HG03575 (cell line): ENCODE measurements around the gene HCAR3.
"Not testable (repeated sequence)": the region's sequence is repeated elsewhere in the genome, so short reads cannot be mapped to it uniquely, and the experiment has no call there.

Experiments
- ATAC-seq: cut with Tn5 transposase; IDR thresholded peaks from one replicate; pipeline ENCODE4 v1.9.1; 2021; ENCODE audit not compliant: unreplicated experiment, insufficient number of reproducible peaks, low FRiP score; ENCODE audit errors: extremely low read depth

HCAR3 gene

DNA sequence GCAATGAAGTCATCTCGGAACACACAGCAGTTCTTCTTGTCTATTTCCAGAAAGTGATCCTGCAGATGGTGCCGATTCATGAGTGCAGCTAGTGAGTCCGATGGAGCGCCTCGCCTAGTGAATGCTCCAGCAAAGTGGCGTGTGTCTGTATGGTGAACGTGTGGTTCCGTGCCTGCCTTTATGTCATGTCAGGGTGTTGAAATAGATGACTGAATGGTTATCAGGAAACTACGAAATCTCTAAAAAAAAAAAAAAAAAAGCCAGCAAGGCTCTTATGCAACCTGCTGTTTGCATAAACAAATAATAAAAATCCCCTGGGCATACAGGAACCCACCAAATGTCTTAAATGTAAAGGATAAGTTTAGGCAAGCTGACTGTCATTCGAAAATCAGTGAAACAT lies at the start of gene HCAR3:
Gene HCAR3, minus strand, starts transcription at position 154 of the 400 bp plus-strand sequence. Its CDS starts 74 bp downstream, at position 80.
- not testable (repeated sequence) for ATAC-seq

DNA sequence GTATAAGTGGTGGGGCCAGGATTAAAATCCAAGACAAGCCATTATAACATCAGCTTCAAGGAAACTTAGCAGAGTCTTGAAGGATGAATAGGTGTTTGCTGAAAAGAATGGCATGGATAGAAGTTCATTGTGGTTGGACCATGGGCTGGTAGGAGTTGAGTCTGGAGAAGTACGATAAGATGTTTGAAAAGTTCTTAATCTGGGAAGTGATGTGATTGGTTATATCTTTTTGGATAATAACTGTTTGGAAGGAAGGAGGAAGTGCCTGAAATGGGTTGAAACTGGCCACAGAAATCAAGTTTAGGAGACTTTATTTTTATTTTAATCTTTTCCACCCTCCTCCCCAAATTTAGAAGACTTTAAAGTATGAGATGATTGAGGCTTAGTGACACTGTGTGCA lies 41.0 kb upstream of the HCAR3 start:
- no peak for ATAC-seq

DNA sequence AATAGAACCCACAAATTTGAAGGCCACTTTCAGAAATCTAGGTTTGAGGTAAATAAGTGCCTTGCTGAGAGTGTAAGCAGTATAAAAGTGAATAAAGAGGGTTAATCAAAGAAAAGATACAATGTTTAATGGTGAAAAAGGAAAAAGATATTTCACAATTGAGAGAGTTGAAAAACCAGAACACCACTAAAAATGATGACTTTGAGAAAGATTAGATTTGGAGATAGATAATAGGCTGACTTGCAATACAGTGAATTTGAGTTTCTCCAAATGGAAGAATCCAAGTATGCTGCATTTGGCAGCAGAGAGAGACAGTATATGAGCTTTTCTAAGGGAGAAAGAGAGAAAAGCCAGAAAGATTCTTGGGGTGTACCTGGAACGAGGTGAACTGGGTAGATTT lies 38.2 kb upstream of the HCAR3 start:
- ATAC-seq = no peak

DNA sequence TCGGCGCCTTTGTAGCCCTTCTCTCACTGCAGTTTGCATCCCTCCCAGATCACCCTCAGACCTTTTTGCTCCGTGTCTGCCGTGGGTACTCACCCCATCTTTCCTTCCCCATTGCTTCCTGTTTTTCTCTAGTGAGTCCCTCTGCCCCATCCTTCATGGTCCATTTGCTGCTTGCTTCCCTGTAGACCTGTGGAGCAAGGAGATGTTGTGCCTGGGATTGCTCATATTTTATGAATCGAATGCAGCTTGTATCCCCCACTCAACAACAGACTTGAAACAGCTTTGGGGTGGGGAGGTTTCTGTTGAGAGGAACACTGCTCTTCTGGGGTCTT lies 36.7 kb upstream of the HCAR3 start:
- ATAC-seq = no peak

DNA sequence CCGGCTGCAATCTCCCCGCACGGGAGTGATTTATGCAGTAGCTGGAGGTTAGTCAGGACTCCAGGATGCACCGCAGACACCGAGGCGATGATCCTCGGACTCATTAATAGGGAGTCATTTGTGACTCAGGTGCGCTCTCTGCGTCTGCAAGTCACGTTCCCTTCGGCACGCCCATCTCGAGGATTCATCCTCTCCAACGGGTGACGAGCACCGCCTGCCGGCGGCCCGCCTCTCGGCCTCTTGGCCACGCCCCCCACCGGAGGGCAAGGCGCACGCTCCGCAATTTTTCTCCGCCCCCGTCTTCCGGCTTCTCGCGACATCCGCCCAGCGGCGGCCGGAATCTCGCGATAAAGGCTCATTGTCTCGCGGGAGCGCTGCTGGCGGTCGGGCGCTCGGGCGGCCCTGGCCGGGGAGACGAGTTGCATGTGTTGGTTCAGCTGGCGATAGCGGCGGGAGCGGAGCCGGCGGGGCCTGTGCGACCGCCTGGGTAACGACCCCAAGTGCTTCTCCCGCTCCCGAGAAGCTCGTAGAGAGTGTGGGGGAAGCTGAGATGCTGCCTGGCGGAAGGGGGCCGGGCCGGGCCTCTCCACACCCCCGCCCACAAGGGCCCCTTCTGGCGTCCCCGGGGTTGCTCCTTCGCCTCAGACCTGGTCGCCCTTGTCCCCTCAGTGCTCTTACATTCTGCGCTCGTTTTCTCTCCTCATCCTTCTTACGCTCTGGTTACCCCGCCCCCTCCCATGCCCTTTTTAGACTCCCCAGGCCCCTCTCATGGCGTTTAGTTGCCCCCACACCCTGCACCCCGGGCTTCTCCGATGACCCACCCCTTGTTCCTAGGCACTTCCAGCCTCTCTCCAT lies 36.1 kb upstream of the HCAR3 start, which contains the start of gene DENR:
Gene DENR, plus strand, starts transcription at position 361 of the 855 bp plus-strand sequence. CDS start 878 bp downstream, outside the sequence.
- ATAC-seq = peak; percentile 81

DNA sequence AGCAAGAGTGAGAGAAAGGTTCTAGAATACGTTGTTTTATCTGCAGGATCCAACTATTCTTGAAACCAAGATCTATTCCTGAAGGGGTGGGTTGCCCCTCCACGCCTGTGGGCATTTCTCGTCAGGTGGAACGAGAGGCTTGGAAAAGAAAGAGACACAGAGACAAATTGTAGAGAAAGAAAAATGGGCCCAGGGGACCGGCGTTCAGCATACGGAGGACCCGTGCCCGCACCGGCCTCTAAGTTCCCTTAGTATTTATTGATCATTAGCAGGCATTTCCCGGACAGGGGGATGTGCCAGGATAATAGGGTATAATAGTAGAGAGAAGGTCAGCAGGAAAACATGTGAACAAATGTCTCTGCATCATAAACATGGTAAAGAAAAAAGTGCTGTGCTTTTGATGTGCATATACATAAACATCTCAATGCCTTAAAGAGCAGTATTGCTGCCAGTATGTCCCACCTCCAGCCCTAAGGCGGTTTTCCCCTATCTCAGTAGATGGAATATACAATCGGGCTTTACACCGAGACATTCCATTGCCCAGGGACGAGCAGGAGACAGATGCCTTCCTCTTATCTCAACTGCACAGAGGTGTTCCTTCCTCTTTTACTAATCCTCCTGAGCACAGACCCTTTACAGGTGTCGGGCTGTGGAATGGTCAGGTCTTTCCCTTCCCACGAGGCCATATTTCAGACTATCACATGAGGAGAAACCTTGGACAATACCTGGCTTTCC lies 34.3 kb upstream of the HCAR3 start:
- not testable (repeated sequence) for ATAC-seq

DNA sequence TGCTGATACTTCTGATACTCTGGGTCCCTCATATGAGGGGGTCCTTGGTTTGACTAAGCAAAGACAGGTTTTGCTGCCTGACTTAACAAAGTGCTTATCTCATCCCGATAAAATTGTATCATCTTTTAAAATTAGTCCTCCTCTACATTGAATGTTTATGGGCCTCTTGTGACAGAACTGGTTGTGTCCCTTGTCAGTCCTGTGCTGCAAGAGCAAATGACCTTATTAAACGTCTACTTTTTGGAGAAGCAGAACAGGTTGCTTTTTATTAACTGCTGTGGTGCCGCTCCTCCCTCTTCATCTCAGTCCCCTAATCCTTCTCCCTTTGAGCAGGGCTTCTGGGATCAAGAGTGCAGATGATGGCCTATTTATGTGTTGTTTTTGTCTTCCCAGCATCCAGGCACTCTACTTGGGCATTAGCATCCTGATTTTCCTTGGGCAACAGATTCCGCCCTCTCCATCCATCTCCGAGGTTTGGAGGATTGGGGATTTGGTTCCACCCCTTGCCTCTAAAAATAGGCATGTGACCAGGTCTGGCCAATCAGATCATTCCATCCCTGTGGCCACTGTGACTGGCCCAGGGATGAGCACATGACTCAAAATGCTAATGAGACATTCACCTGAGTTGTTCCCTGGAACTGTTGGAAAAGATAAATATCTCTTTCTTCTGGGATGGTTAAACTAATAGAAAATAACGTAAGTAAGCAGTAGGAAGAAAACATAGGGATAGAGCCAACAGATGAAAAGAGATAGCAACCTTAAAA lies 33.1 kb upstream of the HCAR3 start:
- no peak for ATAC-seq

DNA sequence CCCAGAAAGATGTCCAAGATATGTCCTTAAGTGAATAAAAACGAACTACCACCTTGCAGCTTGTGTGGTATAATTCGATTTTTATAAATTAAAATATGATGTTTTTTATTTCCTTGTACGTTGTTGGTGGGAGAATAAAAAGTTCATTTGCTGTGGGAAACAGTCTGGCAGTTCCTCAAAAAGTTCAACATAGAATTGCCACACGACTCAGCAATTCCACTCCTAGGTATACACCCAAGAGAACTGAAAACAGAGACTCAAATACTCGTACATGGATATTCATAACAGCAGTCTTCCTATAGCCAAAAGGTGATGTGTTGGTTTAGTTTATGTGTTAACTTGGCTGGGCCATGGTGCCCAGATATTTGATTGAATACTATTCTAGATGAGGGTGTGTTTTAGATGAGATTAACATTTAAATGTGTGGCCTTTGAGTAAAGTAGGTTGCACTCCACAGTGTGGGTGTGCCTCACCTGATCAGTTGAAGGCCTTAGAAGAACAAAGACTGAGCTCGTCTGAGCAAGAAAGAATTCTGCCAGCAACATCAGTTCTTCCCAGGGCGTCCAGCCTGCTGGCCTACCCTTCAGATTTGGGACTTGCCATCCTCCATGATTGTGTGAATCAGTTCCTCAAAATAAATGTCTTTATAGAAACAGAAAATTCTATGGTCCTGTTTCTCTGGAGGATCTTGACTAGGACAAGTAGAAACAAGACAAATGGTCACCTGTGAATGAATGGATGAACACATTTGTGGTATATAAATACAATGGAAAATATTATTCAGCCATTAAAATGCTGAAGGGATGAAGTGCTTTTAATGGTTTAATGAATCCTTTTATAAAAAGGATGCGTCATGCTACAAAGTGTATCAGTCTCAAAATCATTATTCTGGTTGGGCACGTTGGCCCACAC lies 30.9 kb upstream of the HCAR3 start:
- no peak for ATAC-seq

DNA sequence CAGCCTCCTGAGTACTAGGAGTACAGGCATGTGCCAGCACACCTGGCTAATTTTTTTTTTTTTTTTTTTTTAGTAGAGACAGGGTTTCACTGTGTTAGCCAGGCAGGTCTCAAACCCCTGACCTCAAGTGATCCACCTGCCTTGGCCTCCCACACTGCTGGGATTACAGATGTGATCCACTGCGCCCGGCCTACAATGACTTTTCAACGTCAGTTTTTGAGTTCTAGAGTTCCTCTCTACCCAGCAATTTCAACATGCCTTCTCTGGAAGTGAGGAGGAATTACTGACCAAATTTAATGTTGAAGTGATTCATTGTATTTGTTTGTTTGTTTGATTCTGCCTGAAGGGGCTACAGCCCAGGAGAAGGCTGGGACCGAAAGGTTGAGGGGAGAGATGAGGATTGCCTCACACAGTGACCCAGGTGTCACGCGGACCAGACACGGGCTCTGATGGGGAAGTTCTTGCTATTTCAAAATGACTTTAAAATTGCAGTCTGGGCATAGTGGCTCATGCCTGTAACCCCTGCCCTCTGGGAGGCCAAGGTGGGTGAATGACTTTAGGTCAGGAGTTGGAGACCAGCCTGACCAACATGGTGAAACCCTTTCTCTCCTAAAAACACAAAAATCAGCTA lies 27.4 kb upstream of the HCAR3 start:
- ATAC-seq = no peak

DNA sequence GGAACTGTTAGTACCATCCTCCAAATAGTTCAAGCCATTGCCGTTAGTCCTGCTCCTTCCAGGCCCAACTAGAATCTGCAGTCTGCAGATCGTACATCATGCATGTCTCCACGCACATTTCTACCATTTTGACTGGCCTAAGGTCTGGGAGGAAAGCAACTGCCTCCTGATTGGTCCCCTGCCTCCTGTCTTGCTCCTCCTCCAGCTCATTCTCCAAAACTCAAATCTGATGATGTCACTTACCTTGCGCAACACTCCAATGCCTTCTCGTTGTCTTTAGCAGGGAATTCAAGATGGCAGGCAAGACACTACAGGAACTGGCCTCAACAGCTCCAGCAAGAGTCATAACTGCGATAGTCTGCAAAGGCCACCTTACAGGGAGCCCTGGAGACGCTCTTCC lies 23.7 kb upstream of the HCAR3 start:
- ATAC-seq = no peak

DNA sequence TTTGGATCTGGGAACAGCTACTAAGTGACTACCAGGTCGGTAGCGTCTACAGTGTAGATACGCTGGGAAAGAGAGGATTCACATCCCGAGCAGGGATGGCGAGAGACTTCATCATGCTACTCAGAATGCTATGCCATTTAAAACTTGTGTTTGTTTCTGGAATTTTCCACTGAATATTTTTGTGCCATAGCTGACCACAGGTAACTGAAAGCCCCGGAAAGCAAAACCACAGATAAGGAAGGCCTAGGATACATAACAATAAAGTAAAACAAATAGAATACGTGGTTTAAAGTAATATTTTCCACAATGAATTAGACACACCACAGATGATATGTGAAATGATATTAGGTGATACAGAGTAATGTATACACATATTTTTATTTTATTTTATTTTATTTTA lies 22.0 kb upstream of the HCAR3 start:
- no peak for ATAC-seq

DNA sequence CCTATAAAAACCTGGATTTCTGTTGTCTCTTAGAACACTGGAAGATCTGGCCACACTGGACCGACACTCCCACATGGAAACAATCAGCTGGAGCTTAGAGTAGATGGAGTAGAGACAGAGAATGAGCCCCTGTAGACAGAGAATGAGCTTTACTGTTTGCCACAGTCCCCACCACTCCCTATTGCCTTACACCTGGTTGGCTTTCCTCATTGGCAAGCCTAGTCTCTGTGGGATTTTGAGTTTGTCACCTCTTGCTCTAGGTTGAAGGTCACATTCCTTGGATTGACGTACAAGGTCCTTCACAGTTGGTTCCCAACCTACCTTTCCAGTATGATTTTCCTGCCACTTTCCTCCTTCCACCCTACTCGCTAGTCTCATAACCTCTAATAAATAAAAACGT lies 16.0 kb upstream of the HCAR3 start:
- ATAC-seq = no peak

DNA sequence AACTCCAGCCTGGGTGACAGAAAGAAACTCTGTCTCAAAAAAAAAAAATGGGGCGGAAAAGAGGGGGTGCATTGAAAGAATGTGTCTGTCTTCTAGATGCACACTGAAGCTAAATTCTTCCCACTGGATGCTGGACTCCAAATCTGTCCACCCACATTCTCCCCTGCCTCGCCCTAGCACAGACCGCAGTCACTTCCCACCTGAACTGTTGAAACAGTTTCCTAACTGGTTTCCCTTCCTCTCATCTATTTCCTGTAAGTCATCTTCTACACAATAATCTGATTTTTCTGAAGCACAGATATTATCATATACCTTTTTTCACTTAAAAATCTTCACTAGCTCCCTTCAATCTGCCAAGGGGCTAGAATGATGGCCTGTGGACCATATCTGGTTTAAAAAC lies 15.6 kb upstream of the HCAR3 start:
- ATAC-seq = no peak

DNA sequence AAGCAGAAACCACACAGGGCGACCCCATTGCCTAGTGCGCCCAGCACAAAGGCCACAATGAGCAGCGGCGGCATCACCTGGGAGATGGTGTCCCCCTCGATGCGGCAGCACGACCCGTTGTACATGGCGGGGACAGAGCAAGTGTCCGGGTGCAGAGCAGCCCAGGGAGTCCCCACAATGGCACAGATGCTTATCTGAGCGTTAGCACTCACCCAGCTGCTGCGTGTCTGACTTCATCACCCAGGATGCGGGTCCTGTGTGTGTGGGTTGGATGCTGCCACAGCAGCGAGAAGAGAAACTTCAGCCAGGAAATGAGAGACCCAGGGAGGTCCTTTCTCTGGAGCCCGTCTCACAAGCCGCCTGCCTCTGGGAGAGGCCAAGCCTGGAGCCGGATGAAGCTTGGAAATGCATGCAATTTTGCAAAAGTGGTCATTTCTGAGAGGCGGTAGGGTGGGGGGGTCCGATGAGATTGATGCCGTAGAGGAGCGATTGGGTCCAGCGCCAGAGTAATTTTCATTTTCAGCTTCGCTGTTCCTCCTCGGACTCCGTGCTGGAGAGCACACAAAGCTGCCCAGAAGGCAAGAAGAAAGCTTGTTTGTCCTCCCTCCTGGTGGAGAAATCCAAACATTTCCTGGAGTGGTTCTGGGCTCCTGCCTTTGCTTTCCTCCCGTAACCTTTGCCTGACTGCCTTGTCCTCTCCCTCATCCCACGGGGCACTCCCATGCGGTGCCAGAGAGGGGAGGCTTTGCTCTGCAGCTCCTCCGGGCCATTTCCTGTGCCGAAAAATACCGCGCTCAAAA lies 13.8 kb upstream of the HCAR3 start, which contains the start of gene HCAR1:
Gene HCAR1, minus strand, starts transcription at position 630 of the 800 bp plus-strand sequence. Its CDS starts 505 bp downstream, at position 125.
- no peak for ATAC-seq

DNA sequence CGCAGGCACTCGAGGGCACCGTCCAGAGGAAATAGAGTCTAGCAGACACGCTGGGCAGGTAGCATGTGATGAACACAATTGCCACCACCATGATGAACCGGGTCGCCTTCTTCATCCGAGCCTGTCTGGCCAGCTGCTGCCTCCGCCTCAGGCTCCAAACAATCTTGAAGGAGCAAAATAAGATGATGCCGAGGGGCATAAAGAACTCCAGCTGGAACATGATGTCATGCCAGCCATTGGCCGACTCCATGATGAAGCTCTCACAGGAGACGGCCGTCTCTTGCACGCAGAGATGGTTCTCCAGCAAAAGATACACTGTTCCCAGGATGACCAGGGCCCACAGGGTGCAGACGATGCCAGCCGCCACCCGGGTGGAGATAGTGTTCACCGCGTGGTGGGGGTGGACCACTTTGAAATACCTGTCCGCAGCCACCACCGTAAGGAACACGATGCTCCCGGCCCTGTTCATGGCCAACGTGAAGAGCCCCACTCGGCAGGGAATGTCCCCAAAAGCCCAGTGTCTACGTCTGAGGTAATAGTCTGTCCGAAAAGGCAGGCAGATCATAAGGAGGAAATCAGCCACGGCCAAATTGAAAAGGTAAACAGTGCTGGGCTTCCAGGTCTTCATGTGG lies 13.1 kb upstream of the HCAR3 start:
- no peak for ATAC-seq

DNA sequence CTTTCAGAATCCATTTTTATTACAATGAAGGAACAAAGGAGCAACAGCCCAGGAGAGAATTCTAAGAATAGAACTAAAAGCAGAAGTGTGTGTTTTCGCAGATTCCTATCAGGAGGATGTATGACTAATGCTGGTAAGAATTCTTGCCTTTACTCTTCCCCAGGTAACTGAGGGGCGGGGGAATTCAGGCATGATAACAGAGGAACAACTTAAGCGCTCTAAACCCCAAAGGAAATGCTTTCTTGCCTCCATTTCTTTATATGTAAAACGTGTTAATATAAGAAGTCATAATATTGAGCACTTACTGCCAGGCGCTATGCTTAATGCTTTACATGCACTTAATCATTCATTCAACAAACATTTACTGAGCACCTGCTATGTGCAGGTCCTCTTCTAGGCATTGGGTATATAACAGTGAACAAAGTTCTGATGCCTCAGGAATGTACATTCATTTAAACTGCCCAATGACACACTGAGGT lies 9.5 kb upstream of the HCAR3 start:
- no peak for ATAC-seq
